AML-193 (cell line): ENCODE data around the gene DNAJC1.
"Not testable (repeated sequence)": the region's sequence is repeated elsewhere in the genome, so short reads cannot be mapped to it uniquely, and the experiment has no call there.

ENCODE experiments used
- DNase-seq, 2 experiments: peaks; one replicate each; lab custom pipeline; 2025; lab: John Stamatoyannopoulos, UW

The DNAJC1 gene

DNA sequence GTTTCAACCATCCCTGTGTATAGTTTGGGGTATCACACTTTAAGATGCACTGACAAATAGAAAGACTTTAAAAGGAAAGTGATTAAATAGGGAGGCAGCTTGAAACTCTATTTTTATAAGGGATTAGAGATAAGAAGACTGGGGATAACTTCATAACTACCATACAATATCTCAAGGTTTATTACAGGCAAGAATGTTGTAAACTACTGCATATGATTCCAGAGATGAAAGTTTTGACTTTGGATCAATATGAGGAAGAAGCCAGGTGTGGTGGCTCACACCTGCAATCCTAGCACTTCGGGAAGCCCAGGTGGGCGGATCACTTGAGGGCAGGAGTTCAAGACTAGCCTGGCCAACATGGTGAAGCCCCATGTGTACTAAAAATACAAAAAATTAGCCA is 96.1 kb downstream of the DNAJC1 start:
- no peak for DNase-seq

DNA sequence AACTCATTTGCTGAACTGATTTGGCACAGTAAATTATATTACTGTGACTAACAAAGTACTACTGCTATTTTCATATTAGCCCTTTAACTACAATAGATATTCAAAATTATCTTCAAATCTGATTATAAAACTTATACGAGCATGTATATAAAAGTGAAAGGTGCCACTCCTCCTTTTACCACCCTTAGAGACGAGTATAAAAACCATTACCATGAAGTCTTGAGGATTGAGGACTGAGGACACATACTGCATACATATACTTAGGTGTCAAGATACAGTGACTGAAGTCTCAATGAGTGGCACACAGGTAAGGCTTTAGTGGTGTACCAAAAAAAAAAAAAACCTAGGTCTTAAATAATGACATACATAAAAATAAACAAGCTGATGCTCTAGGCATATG is 98.6 kb downstream of the DNAJC1 start:
- DNase-seq = no peak

DNA sequence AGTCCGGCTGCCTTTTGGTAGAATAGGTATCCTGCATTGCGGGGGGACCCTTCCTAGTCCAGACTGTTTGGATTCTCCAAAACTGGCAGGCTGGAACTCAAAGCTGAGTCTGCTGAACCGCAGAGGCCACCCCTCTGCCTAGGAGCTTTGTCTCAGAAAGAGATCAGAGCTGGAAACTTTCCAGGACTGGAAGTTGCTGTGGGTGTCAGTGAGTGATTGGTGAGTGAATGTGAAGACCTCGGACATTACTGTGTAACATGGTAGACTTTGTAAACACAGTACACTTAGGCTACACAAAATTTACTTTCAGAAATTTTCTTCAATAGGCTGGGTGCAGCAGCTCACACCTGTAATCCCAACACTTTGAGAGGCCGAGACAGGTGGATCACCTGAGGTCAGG is 103.8 kb downstream of the DNAJC1 start:
- no peak for DNase-seq

DNA sequence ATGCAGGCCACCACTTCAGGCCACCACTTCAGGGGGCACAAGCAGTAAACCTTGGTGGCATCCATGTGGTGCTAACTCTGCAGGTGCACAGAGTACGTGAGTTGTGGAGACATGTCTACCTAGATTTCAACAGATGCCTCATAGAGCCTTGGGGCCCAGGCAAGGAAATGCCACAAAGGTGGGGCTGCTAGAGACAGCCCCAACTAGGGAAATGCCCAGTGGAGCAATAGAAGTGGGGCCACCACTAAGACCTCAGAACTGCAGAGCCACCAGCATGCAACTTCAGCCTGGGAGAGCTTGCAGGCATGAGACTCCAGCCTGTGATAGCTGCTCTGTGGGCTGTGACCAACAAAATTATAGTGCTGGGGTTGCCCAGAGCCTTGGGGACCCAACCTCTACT is 107.6 kb downstream of the DNAJC1 start:
- no peak for DNase-seq

DNA sequence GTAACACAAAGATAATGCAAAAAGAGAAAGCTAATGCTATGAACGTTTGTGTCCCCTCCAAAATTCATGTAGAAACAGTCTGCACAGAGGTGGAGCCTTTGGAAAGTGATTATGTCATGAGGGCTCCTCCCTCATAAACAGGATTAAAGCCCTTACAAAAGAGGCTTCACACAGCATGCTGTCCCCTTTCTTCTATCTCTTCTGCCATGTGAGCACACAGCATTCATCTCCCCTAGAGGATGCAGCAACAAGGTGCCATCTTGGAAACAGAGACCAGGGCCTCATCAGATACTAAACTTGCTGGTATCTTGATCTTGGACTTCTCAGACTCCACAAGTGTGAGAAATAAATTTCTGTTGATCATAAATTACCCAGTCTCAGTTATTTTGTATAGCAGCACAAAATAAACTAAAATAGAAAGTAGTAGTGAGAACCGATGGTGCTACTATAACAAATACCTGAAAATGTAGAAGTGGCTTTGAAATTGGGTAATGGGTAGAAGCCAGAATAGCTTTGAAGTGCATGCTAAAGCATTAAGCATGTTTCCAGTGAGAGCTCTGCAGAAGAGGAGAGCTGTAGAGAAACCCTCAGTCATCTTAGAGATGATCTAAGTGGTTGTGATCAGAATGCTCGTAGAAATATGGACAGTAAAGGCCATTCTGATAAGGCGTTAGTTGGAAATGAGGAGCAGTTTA is 108.7 kb downstream of the DNAJC1 start:
- DNase-seq = no peak

DNA sequence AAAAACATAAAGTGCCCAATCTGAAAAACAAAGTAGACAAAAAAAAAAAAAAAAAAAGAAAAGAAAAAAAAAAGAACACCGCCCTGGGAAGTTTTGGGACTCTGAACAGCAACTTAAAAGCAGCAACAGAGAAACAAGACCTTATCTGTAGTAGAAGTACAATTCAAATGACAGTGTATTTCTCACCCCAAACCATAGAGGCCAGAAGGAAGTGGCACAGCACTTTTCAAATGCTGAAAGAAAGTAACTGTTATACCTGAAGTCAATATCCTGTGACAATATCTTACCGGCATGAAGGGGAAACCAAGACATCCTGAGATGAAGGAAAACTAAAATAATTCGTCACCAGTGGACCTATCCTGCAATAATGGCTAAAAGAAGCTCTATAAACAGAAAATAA is 112.1 kb downstream of the DNAJC1 start:
- no peak for DNase-seq

DNA sequence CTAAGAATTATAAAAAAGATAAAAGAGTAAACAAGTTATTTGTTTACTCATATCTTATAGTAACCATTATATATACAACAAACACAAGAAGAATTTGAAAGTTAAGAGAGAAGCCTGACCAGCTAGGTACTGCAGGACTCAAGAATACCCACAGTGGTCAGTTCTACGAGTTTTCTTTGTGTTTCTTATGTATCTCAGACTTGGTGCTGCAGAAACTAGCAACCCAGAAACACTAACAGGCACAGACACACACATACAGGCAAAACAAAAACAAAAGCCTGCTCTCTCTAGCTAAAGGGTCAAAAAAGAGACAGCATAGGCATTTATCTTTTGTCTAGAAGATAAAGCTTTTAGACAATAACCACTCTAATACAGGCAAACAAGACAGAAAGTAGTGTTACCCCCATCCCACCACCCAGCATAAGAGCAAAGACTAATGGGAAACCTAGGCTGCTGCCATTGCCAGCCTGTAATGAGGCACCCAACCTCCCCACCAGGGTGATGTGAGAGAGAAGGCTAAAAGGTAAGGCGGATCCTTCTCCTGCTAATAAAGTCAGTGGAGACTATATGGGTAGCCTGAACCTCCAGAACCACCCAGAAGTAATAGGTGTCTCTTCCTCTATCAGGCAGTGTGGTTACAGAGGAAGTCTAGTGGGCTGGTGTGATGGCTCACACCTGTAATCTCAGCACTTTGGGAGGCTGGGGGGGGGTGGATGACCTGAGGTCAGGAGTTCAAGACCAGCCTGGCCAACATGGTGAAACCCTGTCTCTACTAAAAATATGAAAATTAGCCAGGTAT is 113.9 kb downstream of the DNAJC1 start:
- DNase-seq = no peak

DNA sequence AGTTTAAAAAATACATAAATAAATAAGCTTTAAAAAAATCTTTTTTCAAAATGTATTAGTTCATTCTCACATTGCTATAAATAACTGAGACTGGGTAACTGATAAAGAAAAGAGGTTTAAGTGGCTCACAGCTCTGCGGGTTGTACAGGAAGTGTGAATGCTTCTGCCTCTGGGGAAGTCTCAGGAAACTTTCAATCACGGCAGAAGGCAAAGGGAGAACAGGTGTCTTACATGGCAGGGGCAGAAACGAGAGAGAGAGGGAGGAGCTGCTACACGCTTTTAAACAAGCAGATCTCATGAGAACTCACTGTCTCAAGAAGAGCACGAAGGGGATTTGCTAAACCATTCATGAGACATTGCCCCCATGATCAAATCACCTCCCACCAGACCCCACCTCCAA is 114.6 kb downstream of the DNAJC1 start:
- no peak for DNase-seq

DNA sequence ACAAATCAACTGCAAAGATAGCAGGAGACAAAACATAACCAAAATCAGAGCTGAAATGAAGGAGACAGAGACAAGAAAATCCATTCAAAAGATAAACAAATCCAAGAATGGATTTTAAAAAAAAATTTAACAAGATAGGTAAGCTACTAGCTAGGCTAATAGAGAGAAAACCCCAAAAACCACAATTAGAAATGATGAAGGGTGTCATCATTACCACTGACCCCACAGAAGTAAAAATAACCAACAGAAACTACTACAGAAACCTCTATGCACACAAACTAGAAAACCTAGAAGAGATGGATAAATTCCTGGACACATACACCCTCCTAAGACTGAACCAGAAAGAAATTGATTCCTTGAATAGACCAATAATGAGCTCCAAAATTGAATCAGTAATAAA is 117.6 kb downstream of the DNAJC1 start:
- DNase-seq = no peak

DNA sequence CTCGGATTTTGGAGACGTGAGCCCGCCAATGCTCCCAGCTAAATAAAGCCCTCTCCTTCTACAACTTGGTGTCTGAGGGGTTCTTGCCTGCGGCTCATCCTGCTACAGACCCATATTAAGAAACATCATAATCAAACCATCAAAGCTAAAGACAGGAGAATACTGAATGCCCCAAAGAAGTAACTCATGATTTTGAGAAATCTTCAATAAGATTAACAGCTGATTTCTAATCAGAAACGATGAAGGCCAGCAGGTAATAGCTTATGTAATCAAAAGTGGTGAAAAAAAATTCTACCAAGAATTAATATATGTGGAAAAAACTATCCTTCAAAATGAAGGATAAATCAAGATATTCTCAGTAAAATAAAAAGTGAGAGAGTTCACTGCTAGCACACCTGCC is 130.3 kb downstream of the DNAJC1 start:
- no peak for DNase-seq

DNA sequence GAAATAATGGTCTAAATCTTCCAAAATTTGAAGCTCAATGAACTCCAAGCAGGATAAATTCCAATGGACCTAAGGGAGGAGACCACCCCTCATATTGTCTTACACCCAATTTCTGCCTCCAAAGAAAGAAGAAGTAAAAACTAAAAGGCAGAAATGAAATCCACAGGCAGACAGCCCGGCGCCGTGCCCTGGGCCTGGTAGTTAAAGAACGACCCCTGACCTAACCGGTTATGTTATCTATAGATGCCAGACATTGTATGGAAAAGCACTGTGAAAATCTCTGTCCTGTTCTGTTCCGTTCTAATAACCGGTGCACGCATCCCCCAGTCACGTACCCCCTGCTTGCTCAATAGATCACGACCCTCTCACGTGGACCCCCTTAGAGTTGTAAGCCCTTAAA is 130.8 kb downstream of the DNAJC1 start:
- not testable (repeated sequence) for DNase-seq

DNA sequence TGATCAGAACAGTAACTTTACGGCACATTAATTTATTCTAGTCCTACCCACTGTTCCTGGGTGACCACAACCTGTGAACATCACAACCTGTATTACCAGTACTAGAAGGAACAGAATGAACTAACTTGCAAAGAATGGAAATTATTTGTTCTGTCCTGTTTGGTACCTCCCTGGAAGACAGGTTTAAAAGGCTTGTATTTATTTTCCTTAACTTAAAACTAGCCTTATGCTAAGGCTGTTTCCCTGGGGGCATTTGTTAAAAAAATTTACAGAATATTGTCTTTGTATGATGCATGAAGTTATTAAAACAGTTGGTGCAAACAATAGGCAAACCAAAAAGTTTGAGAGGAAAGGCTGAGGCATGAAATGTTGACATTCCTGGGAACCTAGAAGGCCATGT is 132.7 kb downstream of the DNAJC1 start:
- DNase-seq = no peak

DNA sequence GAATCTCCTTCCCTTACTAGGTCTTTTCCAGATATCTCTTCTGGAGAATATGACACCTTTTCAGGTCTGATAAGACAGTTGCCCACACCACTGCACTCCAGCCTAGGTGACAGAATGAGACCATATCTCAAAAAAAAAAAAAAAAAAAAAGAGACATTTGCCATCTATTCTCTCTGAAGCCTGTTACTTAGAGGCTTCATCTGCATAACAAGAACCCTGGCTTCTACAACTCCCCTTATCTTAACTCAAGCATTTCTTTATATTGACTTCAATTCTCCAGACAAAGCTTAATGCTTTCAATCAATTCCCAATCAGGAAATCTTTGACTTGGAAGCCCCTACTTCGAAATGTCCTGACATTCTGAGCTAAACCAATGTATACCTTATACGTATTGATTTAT is 134.4 kb downstream of the DNAJC1 start:
- not testable (repeated sequence) for DNase-seq

DNA sequence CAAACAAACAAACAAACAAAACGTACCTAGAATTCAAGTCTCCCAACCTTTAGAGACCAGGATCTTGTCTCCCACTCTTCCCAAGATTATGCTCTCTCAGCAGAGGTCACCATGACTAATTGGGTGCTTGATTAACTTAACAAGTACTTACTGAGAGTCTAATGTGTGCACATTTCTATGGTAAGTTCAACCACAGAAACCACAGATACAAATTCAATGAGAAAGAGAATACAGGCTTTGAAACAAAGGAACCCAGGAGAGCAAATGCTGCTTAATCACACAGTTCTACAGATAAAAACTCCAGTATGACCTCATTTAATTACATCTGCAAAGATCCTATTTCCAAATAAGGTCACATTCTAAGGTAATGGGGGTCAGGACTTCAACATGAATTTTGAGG is 142.8 kb downstream of the DNAJC1 start:
- DNase-seq = no peak

DNA sequence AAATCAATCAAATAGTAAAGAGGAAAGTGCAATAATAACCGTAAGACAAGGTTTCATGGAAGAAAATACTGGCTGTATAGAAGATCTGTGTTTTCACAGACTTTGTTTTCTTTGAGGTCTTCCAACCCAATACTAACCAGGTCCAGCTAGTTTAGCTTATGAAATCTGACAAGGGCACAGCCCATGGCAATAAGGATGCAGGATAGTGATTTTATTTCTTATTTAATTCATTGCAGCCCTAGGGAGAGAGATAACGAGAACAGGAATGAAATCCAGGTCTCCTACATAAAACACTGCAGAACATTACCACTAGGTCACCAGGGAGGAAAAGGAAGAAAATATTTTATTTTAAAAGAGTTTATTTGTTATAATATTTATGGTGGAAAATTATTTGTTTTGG is 145.1 kb downstream of the DNAJC1 start:
- no peak for DNase-seq

DNA sequence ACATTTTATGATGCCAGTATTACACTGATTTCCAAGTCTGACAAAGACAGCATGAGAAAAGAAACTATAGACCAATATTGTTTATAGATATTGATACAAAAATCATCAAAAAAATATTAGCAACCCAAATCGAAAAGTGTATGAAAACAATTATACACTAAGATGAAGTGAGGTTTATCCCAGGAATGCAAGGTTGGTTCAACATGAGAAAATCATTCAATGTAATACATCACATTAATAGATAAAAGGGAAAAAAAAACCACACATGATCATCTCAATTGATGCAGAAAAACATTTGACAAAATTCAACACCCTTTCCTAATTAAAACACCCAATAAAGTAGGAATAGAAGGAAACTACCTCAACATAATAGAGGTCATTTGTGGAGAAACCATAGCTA is 153.9 kb downstream of the DNAJC1 start:
- DNase-seq = no peak

DNA sequence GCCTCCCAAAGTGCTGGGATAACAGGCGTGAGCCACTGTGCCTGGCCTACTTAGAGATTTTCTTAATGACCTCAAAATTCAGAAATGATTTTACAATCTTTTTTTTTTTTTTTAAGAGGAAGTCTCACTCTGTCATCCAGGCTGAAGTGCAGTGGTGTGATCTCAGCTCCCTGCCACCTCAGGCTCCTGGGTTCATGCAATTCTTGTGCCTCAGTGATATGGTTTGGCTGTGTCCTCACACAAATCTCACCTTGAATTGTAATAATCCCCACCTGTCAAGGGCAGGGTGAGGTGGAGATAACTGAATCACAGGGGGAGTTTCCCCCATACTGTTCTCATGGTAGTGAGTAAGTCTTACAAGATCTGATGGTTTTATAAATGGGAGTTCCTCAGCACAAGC is 159.9 kb downstream of the DNAJC1 start:
- no peak for DNase-seq

DNA sequence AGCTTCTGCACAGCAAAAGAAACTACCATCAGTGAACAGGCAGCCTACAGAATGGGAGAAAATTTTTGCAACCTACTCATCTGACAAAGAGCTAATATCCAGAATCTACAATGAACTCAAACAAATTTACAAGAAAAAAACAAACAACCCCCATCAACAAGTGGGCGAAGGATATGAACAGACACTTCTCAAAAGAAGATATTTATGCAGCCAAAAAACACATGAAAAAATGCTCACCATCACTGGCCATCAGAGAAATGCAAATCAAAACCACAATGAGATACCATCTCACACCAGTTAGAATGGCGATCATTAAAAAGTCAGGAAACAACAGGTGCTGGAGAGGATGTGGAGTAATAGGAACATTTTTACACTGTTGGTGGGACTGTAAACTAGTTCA is 162.3 kb downstream of the DNAJC1 start:
- DNase-seq = not testable (repeated sequence)

DNA sequence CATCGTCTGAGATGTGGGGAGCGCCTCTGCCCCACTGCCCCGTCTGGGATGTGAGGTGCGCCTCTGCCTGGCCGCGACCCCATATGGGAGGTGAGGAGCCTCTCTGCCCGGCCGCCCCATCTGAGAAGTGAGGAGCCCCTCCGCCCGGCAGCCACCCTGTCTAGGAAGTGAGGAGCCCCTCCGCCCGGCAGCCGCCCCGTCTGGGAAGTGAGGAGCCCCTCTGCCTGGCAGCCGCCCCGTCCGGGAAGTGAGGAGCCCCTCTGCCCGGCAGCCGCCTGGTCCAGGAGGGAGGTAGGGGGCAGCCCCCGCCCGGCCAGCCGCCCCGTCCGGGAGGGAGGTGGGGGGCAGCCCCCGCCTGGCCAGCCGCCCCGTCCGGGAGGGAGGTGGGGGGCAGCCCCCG is 166.0 kb downstream of the DNAJC1 start:
- DNase-seq = not testable (repeated sequence)

DNA sequence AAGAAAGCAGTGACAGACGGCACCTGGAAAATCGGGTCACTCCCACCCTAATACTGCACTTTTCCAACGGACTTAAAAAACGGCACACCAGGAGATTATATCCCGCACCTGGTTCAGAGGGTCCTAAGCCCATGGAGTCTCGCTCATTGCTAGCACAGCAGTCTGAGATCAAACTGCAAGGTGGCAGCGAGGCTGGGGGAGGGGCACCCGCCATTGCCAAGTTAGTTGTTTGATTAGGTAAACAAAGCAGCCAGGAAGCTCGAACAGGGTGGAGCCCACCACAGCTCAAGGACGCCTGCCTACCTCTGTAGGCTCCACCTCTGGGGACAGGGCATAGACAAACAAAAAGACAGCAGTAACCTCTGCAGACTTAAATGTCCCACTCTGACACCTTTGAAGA is 169.0 kb downstream of the DNAJC1 start:
- not testable (repeated sequence) for DNase-seq

DNA sequence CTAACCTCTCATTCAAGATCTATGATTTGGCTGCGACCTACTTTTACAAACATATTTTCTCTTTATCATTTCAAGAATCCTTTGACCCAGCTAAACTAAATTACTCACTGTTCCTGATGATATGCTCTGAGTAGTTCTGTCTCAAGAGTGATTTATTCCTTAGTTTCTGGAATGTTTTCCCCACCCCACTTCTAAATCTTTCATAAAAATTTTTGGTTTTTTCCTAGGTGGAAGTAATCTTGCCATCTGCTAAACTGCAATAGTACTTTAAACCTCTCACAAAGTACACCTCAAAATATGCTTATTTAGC is 170.8 kb downstream of the DNAJC1 start:
- DNase-seq = no peak

DNA sequence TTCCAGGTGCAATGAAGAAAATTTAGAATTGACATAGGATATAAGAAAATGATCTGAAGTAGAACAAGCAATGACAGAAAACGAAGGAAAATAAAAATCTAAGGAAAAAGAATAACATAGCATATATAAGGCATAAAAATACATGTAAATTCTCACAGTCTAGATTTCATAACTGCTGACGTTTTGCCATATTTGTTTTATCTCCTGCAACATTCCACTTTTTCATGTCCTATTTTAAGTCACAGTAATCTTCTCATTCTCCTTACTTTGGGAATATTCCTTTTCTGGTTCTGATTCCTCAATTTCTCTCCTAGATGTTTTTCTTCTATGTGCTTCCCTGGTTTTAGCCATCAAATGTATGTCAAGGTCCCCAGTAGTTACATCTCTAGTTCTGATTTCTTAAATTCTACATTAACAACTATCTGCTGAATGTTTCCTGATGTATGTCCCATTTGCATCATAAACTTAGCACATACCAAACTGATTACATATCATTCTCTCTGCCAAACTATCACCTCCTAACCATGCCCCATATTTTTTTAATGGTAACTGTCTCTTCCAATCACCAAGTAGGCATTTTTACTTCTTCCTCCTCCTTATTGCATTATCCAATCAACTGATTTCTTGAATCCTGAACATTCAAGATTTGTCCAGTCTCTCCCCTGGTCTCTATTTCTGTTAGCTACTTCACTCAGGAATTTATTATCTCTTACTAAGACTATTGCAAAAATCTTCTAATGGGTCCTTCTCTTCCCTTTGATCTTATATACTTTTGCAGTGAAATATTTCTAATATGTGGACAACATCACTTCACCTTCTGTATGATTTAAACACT is 171.3 kb downstream of the DNAJC1 start:
- DNase-seq = no peak

DNA sequence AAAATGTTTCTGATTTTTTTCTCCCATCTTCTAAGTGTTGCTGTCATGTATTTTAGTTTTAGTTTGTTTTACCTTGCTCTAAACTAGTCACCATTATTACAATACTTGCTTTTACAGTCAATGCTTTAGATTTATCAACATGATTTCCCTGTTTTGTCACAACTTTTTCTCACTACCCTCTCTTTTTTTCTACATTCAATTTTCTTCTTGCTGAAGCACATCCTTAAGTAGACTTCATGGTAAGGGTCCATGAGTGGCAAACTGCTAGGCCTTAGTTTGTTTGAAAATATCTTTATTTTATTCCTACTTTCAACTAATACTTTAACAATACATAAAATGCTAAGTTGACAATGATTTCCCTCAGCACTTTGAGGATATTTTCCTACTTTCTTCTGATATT is 173.5 kb downstream of the DNAJC1 start:
- no peak for DNase-seq
